K562 (cell line): Measurements from ENCODE around the gene GABRR2. TPM values are rescaled to one million over a fixed set of nuclear protein-coding genes. Genes with fewer than 3 reads are reported as not detected.

Experiments used
- ARHGAP35 ChIP-seq: fragments of 450-650 bp; IDR thresholded peaks from 2 replicates; pipeline ENCODE4 v1.6.1; 2018; ENCODE audit not compliant: partially characterized antibody
- BCOR ChIP-seq: fragments of 450-650 bp; IDR thresholded peaks from 2 replicates; pipeline ENCODE4 v1.6.1; 2016
- MGA ChIP-seq: fragments of 450-650 bp; IDR thresholded peaks from 2 replicates; pipeline ENCODE4 v1.6.1; 2016; ENCODE audit warnings: mild to moderate bottlenecking, moderate library complexity
- SMAD4 ChIP-seq: fragments of 250-450 bp; sonication (Bioruptor Pico); conservative IDR thresholded peaks from 2 replicates; pipeline ENCODE4 v1.8.0; 2021; ENCODE audit warnings: inconsistent platforms, mild to moderate bottlenecking, moderate library complexity
- THAP12 ChIP-seq: fragments of 250-450 bp; sonication (Bioruptor Pico); IDR thresholded peaks from 2 replicates; pipeline ENCODE4 v1.9.0; 2021; ENCODE audit warnings: mild to moderate bottlenecking, inconsistent platforms
- U2AF1 ChIP-seq: fragments of 200-400 bp; formaldehyde crosslinking; optimal IDR thresholded peaks from 2 replicates; pipeline ENCODE3; 2017; ENCODE audit warnings: mild to moderate bottlenecking, low read depth, low read length, moderate library complexity
- ZNF644 ChIP-seq: fragments of 200-800 bp; sonication (Bioruptor generic); IDR thresholded peaks from 2 replicates; pipeline ENCODE4 v1.6.1; 2016; ENCODE audit warnings: low read depth, missing genetic modification characterization, missing compliant biosample characterization
- polyA plus RNA-seq, 8 experiments: library from polyadenylated mRNA; depleted of rRNA in 4 of 8; stranded (reverse) in 5 of 8; unstranded in 3 of 8; fragments of >200 nt; fragmentation: Nextera tagmentation in 2 of 8; fragmentation: Illumina TruSeq in 1 of 8; extraction: Ambion mirVana in 2 of 8; extraction: Trizol in 1 of 8; gene quantifications; 2 replicates each; pipeline versions ENCODE4 v1.2.1 to v1.2.3, GENCODE V29; 2011 to 2014; ENCODE audit warnings: inconsistent platforms in 1 of 8, missing spikeins in 1 of 8
- total RNA-seq, 7 experiments: library from RNA; depleted of rRNA in 6 of 7; stranded (reverse); fragments of >200 nt in 6 of 7; fragmentation: Illumina TruSeq in 2 of 7; extraction: Trizol in 2 of 7; gene quantifications; 2 replicates each; pipeline versions ENCODE4 v1.2.1 to v1.2.3, GENCODE V29; 2011 to 2021; ENCODE audit warnings: low replicate concordance in 1 of 7
- TF ChIP-seq, protein P1 (sequence below): sonication (generic); formaldehyde crosslinking; IDR thresholded peaks from 2 replicates; pipeline ENCODE4 v1.8.0; 2022; ENCODE audit warnings: mild to moderate bottlenecking, missing genetic modification reagents
- TF ChIP-seq, protein P2 (sequence below): fragments of 450-650 bp; IDR thresholded peaks from 2 replicates; pipeline ENCODE4 v1.6.1; 2016; ENCODE audit warnings: mild to moderate bottlenecking

GABRR2 gene
- total and polyA plus RNA-seq, 9 of the 15 experiments (the other 6 are each of a cell fraction or from before 2014, with no cell fraction given) = 0.09 to 0.13 (median 0.10) TPM; not detected in 6

GRCh38 chr6:89352278-89353117 lies 37.4 kb upstream of the GABRR2 start, which contains the start of gene UBE2J1 (continued):
- no peak; the same call in none of the 2 replicates for TF ChIP-seq MGA
- peak; percentile 15 for TF ChIP-seq U2AF1
- TF ChIP-seq, protein P1, sequence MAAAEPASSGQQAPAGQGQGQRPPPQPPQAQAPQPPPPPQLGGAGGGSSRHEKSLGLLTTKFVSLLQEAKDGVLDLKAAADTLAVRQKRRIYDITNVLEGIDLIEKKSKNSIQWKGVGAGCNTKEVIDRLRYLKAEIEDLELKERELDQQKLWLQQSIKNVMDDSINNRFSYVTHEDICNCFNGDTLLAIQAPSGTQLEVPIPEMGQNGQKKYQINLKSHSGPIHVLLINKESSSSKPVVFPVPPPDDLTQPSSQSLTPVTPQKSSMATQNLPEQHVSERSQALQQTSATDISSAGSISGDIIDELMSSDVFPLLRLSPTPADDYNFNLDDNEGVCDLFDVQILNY = peak; percentile 87; the same call in 1 of the 2 replicates
- TF ChIP-seq THAP12 (CRISPR knock-in tag) = peak; percentile 81
- no peak for TF ChIP-seq ARHGAP35
- TF ChIP-seq, protein P2, sequence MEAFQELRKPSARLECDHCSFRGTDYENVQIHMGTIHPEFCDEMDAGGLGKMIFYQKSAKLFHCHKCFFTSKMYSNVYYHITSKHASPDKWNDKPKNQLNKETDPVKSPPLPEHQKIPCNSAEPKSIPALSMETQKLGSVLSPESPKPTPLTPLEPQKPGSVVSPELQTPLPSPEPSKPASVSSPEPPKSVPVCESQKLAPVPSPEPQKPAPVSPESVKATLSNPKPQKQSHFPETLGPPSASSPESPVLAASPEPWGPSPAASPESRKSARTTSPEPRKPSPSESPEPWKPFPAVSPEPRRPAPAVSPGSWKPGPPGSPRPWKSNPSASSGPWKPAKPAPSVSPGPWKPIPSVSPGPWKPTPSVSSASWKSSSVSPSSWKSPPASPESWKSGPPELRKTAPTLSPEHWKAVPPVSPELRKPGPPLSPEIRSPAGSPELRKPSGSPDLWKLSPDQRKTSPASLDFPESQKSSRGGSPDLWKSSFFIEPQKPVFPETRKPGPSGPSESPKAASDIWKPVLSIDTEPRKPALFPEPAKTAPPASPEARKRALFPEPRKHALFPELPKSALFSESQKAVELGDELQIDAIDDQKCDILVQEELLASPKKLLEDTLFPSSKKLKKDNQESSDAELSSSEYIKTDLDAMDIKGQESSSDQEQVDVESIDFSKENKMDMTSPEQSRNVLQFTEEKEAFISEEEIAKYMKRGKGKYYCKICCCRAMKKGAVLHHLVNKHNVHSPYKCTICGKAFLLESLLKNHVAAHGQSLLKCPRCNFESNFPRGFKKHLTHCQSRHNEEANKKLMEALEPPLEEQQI = no peak
- no peak for TF ChIP-seq BCOR
- TF ChIP-seq SMAD4 (CRISPR knock-in tag) = peak; percentile 59; the same call in 1 of the 2 replicates
- peak; percentile 57; the same call in 1 of the 2 replicates for TF ChIP-seq ZNF644
